Ectodermal cell (in vitro differentiated cells): ENCODE measurements around the gene PARP11.
A peak's percentile ranks its signal among the peaks of the same experiment; 100 is the strongest.

Experiments
- H3K27ac ChIP-seq: 2 replicates; pipeline ENCODE4 v1.7.0; 2013; ENCODE audit warnings: mild to moderate bottlenecking, low read depth, low read length; ENCODE audit not compliant: insufficient read depth, poor library complexity, severe bottlenecking
- H3K27me3 ChIP-seq: 2 replicates; pipeline ENCODE4 v1.7.0; 2013; ENCODE audit warnings: mild to moderate bottlenecking, low read length; ENCODE audit not compliant: insufficient read depth, control insufficient read depth, poor library complexity, severe bottlenecking
- H3K36me3 ChIP-seq: one replicate; pipeline ENCODE4 v1.7.0; 2013; ENCODE audit warnings: low read length; ENCODE audit not compliant: control insufficient read depth, insufficient read depth
- H3K4me1 ChIP-seq: one replicate; pipeline ENCODE4 v1.7.0; 2013; ENCODE audit warnings: low read length; ENCODE audit not compliant: control insufficient read depth, insufficient read depth
- H3K4me3 ChIP-seq: 2 replicates; pipeline ENCODE4 v1.7.0; 2013; ENCODE audit warnings: low read depth, low read length, control low read depth; ENCODE audit not compliant: insufficient read depth
- H3K9me3 ChIP-seq: 2 replicates; pipeline ENCODE4 v1.7.0; 2013; ENCODE audit warnings: mild to moderate bottlenecking, low read length, moderate library complexity; ENCODE audit not compliant: control insufficient read depth
- WGBS, 2 experiments: methylation state at CpG; one replicate each; pipeline ENCODE4 v1.1.7; 2013; ENCODE audit warnings: missing lambda C conversion rate in 2 of 2; 5-methylcytosine and 5-hydroxymethylcytosine counted together

PARP11 gene

GRCh38 chr12:3805077-3805476 is 68.1 kb downstream of the PARP11 start:
- Histone ChIP-seq H3K36me3 (no peaks in the 10 kb centered on the region), H3K9me3 (no peaks in the 10 kb centered on the region), H3K27me3 (no peaks in the 10 kb centered on the region), H3K27ac (no peak overlapping the region), H3K4me1 (no peaks in the 10 kb centered on the region), H3K4me3 (no peak overlapping the region)
- 88 to 97% methylated on average over 1 of the region's 1 CpG for WGBS, 2 experiments

GRCh38 chr12:3803865-3804472 is 69.2 kb downstream of the PARP11 start:
- WGBS, 2 experiments = 53% methylated on average over 14 of the region's 14 CpGs
- Histone ChIP-seq H3K36me3 (no peaks in the 10 kb centered on the region), H3K27me3 (no peaks in the 10 kb centered on the region), H3K4me3 (no peak overlapping the region), H3K9me3 (no peaks in the 10 kb centered on the region), H3K27ac (no peak overlapping the region), H3K4me1 (no peaks in the 10 kb centered on the region)

- Histone ChIP-seq H3K9me3 (no peaks in the 10 kb centered on the region), H3K4me1 (no peaks in the 10 kb centered on the region), H3K27me3 (no peaks in the 10 kb centered on the region), H3K27ac (no peak overlapping the region), H3K4me3 (no peak overlapping the region), H3K36me3 (no peaks in the 10 kb centered on the region)
- WGBS, 2 experiments = 92 to 95% methylated on average over 5 of the region's 5 CpGs
Observed at GRCh38 chr12:3802721-3803120, 70.5 kb downstream of the PARP11 start.

GRCh38 chr12:3797531-3798048 is 75.6 kb downstream of the PARP11 start:
- WGBS, 2 experiments = 91 to 92% methylated on average over 3 of the region's 3 CpGs
- no peak overlapping the region for H3K27ac ChIP-seq
- H3K36me3 ChIP-seq = no peaks in the 10 kb centered on the region
- H3K4me1 ChIP-seq = no peaks in the 10 kb centered on the region
- no peak overlapping the region for H3K4me3 ChIP-seq
- H3K27me3 ChIP-seq = no peaks in the 10 kb centered on the region
- H3K9me3 ChIP-seq = no peaks in the 10 kb centered on the region

- Histone ChIP-seq H3K4me3 (no peak overlapping the region), H3K27ac (no peak overlapping the region), H3K27me3 (no peaks in the 10 kb centered on the region), H3K9me3 (no peaks in the 10 kb centered on the region), H3K4me1 (no peaks in the 10 kb centered on the region), H3K36me3 (no peaks in the 10 kb centered on the region)
- 84 to 88% methylated on average over 5 of the region's 5 CpGs for WGBS, 2 experiments
Observed at GRCh38 chr12:3795492-3796133, 77.6 kb downstream of the PARP11 start.

- Histone ChIP-seq H3K4me3 (no peak overlapping the region), H3K4me1 (no peaks in the 10 kb centered on the region), H3K9me3 (no peaks in the 10 kb centered on the region), H3K27me3 (no peaks in the 10 kb centered on the region), H3K36me3 (no peaks in the 10 kb centered on the region), H3K27ac (no peak overlapping the region)
- WGBS, 2 experiments = 94% methylated on average over 2 of the region's 2 CpGs
Observed at GRCh38 chr12:3795066-3795465, 78.1 kb downstream of the PARP11 start.

- no peak overlapping the region for H3K27ac ChIP-seq
- H3K4me1 ChIP-seq = no peaks in the 10 kb centered on the region
- no peak overlapping the region for H3K4me3 ChIP-seq
- no peaks in the 10 kb centered on the region for H3K27me3 ChIP-seq
- no peaks in the 10 kb centered on the region for H3K9me3 ChIP-seq
- H3K36me3 ChIP-seq = no peaks in the 10 kb centered on the region
- WGBS, 2 experiments = 85% methylated on average over 8 to 10 of the region's 10 CpGs
Observed at GRCh38 chr12:3792623-3793288, 80.4 kb downstream of the PARP11 start.

- no peaks in the 10 kb centered on the region for H3K27me3 ChIP-seq
- no peak overlapping the region for H3K4me3 ChIP-seq
- WGBS, 2 experiments = 93 to 94% methylated on average over 5 of the region's 5 CpGs
- peak overlapping the region; percentile 42 for H3K27ac ChIP-seq
- no peaks in the 10 kb centered on the region for H3K4me1 ChIP-seq
- no peaks in the 10 kb centered on the region for H3K36me3 ChIP-seq
- no peaks in the 10 kb centered on the region for H3K9me3 ChIP-seq
Observed at GRCh38 chr12:3791256-3791874, 81.8 kb downstream of the PARP11 start.

- peak overlapping the region; percentile 16 for H3K27ac ChIP-seq
- WGBS, 2 experiments = 94 to 96% methylated on average over 2 of the region's 2 CpGs
- H3K36me3 ChIP-seq = no peaks in the 10 kb centered on the region
- H3K27me3 ChIP-seq = no peaks in the 10 kb centered on the region
- no peaks in the 10 kb centered on the region for H3K4me1 ChIP-seq
- H3K9me3 ChIP-seq = no peaks in the 10 kb centered on the region
- no peak overlapping the region for H3K4me3 ChIP-seq
Observed at GRCh38 chr12:3790642-3791041, 82.6 kb downstream of the PARP11 start.

- H3K36me3 ChIP-seq = no peaks in the 10 kb centered on the region
- H3K27ac ChIP-seq = no peak overlapping the region
- H3K27me3 ChIP-seq = no peaks in the 10 kb centered on the region
- 47 to 57% methylated on average over 1 of the region's 1 CpG for WGBS, 2 experiments
- H3K4me1 ChIP-seq = no peaks in the 10 kb centered on the region
- H3K9me3 ChIP-seq = no peaks in the 10 kb centered on the region
- no peak overlapping the region for H3K4me3 ChIP-seq
Observed at GRCh38 chr12:3789838-3790237, 83.4 kb downstream of the PARP11 start.
